Renal pelvis (tissue), 4 donors: ENCODE measurements around the gene LRRN4CL. TPM values are rescaled to one million over a fixed set of nuclear protein-coding genes. Genes with fewer than 3 reads are reported as not detected.
"Not testable (repeated sequence)": the region's sequence is repeated elsewhere in the genome, so short reads cannot be mapped to it uniquely, and the experiment has no call there.

Source experiments
- DNase-seq: peaks from one replicate; pipeline ENCODE4 v3.0.0-alpha.2; 2013
- polyA plus RNA-seq, 3 donors: library from polyadenylated mRNA; unstranded; fragments of 120-200 nt; gene quantifications; one replicate each; pipeline ENCODE4 v1.2.1, GENCODE V29; 2013; ENCODE audit not compliant: insufficient read length in 3 of 3

Gene LRRN4CL
- polyA plus RNA-seq, 3 donors: 0.68 to 1.0 (median 1.0) TPM

DNA sequence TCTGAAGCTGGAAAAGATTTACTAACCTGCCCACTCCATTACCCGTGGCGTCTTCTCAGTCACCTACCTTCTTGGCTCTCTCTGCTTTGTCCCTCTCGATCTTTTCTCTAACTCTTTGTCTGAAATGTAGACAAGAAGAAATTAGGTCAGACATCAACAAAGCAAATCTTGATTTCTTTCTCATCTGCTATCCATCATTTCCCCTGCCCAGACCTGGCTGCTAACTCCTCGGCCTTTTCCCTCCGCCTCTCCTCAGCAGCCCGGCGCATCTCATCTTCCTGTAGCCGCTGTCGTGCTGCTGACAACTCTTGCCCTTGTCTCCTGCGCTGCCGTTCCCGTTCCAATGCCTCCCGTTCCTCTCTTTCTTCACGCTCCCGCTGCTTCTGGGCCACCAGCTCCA is 11.6 kb downstream of the LRRN4CL start:
- no peak for DNase-seq

DNA sequence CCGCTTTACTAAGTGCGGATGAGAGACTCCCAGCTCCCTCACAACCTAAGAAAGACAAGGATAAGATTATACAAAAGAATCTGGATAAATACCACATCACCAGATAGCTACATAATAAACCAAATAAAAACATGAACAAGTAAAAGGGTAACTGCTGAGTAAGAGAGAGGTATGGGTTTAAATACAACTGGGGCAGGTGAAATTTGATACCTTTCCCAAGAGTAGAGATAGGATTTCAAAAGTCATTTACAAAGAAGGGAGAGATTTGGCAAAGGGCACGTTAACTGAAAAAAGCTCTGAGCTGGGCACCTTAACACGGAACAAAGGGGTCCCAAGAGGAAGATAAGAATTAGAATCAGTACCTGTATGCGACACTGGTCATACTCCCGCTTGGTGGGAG is 12.2 kb downstream of the LRRN4CL start:
- DNase-seq: no peak

- no peak for DNase-seq
These were observed 12.6 kb downstream of the LRRN4CL start for GRCh38 chr11:62676698-62677097.

DNA sequence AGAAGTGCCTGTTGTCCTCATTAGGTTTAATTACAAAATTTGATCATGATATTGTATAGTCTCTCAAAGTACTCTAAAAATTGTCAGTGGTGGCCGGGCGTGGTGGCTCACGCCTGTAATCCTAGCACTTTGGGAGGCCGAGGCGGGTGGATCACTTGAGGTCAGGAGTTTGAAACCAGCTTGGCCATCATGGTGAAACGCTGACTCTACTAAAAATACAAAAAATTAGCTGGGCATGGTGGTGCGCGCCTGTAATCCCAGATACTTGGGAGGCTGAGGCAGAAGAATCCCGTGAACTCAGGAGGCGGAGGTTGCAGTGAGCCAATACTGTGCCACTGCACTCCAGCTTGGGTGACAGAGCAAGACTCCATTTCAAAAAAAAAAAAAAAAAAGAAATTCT is 13.9 kb downstream of the LRRN4CL start:
- DNase-seq: not testable (repeated sequence)

DNA sequence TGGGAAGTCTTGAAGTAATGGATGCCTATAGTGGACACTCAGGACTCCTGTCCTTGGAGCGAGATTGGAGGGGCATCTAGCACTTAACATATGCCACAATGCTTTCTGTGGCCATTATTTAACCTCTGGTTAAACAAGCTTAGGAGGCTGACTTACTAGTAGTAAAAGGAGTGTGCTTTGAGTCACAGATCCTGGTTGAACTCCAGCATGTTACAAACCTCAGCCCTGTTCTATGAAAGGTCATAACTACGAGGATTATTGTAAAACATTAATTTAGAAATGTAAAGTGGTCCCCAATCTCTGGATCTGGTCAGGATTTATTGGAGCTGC is 16.2 kb downstream of the LRRN4CL start:
- no peak for DNase-seq

DNA sequence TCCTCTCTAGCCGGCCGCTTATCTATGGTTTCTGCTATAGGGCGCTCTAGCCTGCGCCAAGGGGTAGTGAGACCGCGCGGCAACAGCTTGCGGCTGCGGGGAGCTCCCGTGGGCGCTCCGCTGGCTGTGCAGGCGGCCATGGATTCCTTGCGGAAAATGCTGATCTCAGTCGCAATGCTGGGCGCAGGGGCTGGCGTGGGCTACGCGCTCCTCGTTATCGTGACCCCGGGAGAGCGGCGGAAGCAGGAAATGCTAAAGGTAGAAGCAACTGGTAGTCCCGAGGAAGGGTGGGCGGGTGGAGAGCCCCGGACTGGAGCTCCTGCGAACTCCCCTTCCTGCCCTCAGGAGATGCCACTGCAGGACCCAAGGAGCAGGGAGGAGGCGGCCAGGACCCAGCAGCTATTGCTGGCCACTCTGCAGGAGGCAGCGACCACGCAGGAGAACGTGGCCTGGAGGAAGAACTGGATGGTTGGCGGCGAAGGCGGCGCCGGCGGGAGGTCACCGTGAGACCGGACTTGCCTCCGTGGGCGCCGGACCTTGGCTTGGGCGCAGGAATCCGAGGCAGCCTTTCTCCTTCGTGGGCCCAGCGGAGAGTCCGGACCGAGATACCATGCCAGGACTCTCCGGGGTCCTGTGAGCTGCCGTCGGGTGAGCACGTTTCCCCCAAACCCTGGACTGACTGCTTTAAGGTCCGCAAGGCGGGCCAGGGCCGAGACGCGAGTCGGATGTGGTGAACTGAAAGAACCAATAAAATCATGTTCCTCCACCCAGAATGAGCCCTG is 17.5 kb downstream of the LRRN4CL start, which contains the start of the genes LBHD1 and UQCC3:
Gene LBHD1 (minus strand): TSS at position 660 of the 782 bp plus-strand sequence. CDS start 2,236 bp downstream, outside the sequence.
Gene UQCC3 (plus strand): TSS at position 66 of the 782 bp plus-strand sequence. CDS start 73 bp downstream, at position 139.
- DNase-seq: peak; percentile 86

DNA sequence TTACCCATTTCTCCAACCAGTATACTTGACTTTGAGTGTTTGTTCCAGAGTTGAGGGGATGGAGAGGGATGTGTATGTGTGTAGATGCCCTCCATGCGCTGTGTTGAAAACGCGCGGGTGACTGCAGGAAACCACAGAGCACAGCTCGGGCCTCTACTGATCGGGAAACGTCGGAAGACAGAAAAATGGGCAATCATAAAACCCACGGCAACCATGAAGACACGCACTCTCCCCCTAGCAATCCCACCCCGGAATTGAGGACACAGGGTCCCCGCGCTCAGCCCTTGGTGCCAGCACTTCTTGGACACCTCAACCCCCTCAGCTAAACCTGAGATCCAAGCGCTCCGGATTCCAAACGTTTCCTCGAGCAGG is 18.1 kb downstream of the LRRN4CL start:
- peak; percentile 31 for DNase-seq

- no peak for DNase-seq
These were observed 19.7 kb downstream of the LRRN4CL start for GRCh38 chr11:62669420-62670161.

GRCh38 chr11:62667460-62667859 is 21.9 kb downstream of the LRRN4CL start:
- DNase-seq: no peak

- no peak for DNase-seq
These were observed 22.9 kb downstream of the LRRN4CL start for GRCh38 chr11:62666259-62666926.

DNA sequence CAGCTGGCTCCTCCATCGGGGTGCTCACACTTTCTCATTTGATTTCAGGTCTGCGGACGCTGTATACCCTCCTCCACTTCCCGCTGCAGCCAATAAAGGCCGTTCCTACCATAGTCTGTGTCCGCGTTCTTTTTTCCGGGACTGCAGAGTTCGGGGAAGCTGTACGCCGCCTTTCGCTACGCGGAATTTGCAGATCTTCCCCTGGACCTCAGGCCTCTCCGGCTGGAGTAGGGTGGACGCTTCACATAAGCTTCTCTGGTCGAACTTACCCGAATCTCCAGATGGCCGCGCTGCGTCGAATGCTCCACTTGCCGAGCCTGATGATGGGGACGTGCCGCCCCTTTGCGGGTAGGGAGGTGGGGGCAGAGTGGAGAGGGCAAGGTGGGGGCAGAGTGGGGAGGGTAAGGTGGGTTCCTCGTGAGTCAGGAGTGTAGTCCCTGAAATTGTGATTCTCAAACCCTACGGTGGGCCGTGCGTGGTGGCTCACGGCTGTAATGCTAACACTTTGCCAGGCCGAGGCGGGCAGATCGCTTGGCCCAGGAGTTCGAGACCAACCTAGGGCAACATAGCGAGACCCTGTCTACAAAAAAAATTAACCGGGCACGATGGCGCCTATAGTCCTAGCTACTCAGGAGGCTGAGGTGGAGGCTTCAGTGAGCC is 23.6 kb downstream of the LRRN4CL start:
- peak; percentile 70 for DNase-seq

- peak; percentile 96 for DNase-seq
These were observed 24.2 kb downstream of the LRRN4CL start, which contains the start of the genes C11orf98 and CSKMT for GRCh38 chr11:62665075-62665598. Gene C11orf98 (minus strand): TSS chr11:62665210. CDS start chr11:62665169, 41 bp downstream. Gene CSKMT (plus strand): TSS chr11:62665312. CDS start chr11:62665880, 568 bp downstream.

- DNase-seq: peak; percentile 73
These were observed 24.8 kb downstream of the LRRN4CL start for GRCh38 chr11:62664405-62665074.

GRCh38 chr11:62656796-62657429 is 32.4 kb downstream of the LRRN4CL start:
- no peak for DNase-seq

- DNase-seq: no peak
These were observed 35.0 kb downstream of the LRRN4CL start for GRCh38 chr11:62654297-62654696.

DNA sequence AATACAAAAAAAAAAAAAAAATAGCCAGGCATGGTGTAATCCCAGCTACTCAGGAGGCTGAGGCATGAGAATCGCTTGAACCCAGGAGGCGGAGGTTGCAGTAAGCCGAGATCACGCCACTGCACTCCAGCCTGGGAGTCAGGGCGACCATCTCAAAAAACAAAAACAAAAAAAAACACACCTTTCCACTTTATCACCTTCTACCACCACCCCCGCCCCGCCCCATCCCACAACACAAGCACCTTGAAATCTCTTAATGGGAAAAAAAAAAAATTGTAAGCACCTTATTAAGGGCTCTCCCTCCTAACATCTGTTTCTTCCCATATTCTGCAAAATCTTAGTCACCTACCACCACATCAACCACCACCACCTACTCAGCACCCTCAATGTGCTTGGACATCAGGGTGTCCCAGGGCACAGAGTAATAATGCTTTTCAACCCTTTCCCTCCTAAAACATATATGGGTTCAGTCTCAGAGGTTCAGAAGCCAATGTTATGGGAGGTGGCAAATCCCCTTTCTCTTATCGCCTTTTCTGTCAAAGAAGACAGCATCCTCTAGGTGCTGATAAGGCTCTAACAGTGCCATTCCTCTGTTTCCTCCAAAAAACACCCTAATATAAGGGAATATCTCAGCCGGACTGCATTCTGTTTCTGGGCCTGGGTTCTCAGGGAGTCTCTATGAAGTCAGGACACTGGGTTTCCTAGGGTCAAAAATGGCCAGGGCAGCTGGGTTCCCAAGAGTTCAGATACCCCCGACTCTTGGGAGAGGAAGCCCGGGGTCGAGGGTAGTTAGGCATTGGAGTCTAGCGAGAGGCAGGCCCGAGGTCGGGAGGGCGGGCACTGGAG is 36.9 kb downstream of the LRRN4CL start:
- DNase-seq: no peak

- DNase-seq: not testable (repeated sequence)
These were observed 39.0 kb downstream of the LRRN4CL start for GRCh38 chr11:62650283-62650682.

- DNase-seq: no peak
These were observed 39.8 kb downstream of the LRRN4CL start for GRCh38 chr11:62649486-62649885.

GRCh38 chr11:62648967-62649364 is 40.4 kb downstream of the LRRN4CL start:
- DNase-seq: no peak
